Measurements from ENCODE around the gene PCDHGA7.
"Not testable (repeated sequence)": the region's sequence is repeated elsewhere in the genome, so short reads cannot be mapped to it uniquely, and the experiment has no call there.

PCDHGA7 gene

DNA sequence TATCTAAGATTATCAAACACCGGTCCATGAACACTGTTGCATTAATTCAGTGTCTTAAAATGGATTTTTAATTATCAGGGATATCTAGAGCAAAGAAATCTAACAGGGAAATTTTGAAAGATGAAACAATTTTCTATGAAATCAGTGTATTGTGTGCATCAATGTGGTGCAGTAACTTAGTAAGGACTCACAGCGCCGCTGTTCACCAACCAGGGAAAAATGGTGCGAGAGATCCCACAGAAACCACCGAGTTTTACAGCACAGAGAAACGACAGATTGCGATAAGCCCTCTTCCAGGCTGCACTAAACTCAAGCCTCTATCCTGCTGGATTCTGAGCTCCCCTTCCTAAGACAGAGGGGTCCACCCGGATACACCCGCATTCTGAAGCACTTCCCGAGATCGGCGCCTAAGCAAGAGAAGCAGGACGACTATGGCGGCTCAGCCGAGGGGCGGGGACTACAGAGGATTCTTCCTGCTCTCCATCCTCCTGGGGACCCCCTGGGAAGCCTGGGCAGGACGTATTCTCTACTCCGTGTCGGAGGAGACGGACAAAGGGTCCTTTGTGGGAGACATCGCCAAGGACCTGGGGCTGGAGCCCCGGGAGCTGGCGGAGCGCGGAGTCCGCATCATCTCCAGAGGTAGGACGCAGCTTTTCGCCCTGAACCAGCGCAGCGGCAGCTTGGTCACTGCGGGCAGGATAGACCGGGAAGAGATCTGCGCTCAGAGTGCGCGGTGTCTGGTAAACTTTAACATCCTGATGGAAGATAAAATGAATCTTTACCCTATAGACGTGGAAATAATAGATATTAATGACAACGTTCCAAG, at the start of gene PCDHGA7:
TSS of gene PCDHGA7 (plus strand) at position 274 of the 826 bp plus-strand sequence. CDS start at position 432, 158 bp downstream.
- no peak for DNase-seq

DNA sequence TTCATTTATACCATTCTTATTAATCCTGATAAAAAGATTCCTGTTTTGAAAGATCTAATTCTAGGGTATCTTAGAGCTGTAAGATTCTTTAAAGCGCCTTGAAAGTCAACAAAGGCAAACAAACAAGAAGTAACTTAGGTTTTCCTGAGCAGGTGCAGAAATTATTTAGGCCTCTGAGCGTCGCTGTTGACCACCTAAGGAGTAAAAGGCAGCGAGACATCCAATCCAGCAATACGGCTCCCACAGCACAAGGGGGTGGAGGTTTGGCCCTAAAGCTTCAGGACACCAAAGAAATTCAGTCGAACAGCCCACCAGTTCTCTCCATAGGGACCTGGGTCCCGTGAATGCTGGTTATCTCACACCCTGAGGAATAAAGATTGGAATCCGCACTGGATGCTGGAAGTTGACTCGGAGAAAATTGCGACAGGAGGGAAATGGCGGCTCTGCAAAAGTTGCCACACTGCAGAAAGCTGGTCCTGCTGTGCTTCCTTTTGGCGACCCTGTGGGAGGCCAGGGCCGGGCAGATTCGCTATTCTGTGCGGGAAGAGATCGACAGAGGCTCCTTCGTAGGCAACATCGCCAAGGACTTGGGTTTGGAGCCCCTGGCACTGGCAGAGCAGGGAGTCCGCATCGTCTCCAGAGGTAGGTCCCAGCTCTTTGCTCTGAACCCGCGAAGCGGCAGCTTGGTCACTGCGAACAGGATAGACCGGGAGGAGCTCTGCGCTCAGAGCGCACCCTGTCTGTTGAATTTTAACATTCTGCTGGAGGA, 43.8 kb upstream of the PCDHGA7 start, which contains the start of gene PCDHGA2:
TSS of gene PCDHGA2 (plus strand) at position 223 of the 769 bp plus-strand sequence.
- no peak for DNase-seq

DNA sequence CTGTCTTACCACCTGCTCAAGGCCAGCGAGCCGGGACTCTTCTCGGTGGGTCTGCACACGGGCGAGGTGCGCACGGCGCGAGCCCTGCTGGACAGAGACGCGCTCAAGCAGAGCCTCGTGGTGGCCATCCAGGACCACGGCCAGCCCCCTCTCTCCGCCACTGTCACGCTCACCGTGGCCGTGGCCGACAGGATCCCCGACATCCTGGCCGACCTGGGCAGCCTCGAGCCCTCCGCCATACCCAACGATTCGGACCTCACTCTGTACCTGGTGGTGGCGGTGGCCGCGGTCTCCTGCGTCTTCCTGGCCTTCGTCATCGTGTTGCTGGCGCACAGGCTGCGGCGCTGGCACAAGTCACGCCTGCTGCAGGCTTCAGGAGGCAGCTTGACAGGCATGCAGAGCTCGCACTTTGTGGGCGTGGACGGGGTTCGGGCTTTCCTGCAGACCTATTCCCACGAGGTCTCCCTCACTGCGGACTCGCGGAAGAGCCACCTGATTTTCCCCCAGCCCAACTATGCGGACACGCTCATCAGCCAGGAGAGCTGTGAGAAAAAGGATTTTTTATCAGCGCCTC, 41.7 kb upstream of the PCDHGA7 start:
- DNase-seq: not testable (repeated sequence)

DNA sequence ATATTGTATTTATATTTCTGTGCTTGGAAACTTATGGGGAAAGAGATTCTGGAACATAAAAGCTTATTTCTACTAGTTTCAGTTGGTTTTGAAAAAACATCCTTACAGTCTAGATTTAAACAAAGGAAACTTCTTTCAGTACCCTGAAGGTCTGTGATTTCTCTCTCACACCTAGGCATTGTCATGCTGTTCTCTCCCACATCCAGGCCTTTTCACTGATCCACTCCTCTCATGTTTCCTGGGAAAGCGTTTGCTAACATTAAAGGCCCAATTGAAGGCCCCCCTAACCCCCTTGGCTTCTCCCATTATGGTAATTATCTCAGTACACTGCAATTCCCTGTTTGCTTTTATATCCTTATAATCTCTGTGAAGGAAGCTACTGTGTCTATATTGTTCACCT, 39.8 kb upstream of the PCDHGA7 start:
- no peak for DNase-seq

DNA sequence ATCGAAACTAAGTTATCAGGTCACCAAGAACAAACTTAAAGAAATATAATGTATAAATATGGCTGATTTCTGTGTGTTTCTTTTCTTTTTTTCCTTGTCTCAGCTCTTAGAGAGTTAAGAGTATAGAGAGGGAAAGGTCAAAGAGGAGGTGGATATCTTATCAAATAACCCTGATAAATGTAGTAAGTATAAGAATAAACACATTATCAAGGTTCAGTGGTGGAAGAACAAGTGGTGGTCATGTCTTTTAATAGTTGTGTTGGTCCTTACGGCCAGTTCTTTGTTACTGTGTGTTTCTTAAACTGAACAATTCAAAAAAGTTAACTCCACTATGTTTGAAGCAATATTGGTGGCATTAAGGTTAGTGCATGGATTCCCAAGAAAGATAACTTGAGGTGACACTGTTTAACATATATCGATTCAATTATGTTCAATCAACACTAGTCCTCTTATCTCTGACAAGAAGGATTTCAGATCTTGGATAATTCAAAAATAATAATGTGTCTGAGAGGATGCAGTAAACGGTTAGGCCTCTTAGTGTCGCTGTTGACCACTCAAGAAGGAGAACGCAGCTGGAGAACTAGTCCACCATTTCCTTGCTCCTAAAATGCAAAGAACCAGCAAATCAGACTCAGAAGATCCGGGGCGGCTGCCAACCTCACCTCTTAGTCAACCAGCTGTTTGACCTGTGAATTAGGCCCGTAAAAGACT, 39.1 kb upstream of the PCDHGA7 start, which contains the start of gene PCDHGA3:
TSS of gene PCDHGA3 (plus strand) at position 588 of the 711 bp plus-strand sequence. CDS start 205 bp downstream, outside the sequence.
- DNase-seq: no peak

DNA sequence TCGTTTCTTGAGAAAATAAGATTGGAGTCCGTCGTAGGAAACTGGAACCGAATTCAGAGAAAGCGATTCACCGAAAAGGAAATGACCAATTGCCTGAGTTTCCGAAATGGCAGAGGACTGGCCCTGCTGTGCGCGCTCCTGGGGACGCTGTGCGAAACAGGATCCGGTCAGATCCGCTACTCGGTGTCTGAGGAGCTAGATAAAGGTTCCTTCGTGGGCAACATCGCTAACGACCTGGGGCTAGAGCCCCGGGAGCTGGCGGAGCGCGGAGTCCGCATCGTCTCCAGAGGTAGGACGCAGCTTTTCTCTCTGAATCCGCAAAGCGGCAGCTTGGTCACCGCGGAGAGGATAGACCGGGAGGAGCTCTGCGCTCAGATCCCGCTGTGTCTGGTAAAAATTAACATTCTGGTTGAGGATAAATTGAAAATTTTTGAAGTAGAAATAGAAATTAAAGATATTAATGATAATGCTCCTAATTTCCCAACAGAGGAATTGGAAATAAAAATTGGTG, 38.5 kb upstream of the PCDHGA7 start:
- no peak for DNase-seq

DNA sequence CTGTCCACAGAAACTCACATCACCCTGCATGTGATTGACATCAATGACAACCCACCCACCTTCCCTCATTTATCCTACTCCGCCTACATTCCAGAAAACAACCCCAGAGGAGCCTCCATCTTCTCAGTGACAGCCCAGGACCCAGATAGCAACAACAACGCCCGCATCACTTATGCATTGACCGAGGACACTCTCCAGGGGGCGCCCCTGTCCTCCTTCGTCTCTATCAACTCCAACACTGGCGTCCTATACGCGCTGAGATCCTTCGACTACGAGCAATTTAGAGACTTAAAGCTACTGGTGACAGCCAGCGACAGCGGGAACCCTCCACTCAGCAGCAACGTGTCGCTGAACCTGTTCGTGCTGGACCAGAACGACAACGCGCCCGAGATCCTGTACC, 37.2 kb upstream of the PCDHGA7 start:
- DNase-seq: no peak

DNA sequence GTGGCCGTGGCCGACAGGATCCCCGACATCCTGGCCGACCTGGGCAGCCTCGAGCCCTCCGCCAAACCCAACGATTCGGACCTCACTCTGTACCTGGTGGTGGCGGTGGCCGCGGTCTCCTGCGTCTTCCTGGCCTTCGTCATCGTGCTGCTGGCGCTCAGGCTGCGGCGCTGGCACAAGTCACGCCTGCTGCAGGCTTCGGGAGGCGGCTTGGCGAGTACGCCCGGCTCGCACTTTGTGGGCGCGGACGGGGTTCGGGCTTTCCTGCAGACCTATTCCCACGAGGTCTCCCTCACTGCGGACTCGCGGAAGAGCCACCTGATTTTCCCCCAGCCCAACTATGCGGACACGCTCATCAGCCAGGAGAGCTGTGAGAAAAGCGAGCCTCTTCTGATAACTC, 36.5 kb upstream of the PCDHGA7 start:
- not testable (repeated sequence) for DNase-seq

DNA sequence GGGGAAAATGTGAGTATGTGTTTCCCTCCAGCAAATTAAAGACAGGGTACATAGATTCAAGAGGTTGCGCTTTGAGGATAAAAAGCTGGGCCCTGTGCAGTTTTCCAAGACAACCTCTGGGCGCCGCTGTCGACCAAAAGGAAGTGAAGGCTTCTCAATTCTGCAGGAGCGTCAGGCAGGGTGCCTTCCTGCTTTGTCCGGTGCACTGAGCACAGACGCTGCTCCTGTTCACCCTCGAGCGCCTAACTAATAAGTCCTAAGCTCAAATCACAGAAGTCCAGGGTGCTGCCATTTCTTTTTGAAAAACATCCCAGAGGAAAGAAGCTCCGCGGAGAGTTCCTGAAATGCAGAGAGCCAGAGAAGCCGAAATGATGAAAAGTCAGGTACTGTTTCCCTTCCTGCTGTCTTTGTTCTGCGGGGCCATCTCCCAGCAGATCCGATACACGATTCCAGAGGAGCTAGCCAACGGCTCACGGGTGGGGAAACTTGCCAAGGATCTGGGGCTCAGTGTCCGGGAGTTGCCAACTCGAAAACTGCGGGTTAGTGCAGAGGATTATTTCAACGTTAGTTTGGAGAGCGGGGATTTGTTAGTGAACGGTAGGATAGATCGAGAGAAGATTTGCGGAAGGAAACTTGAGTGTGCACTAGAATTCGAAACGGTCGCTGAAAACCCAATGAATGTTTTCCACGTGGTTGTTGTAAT, 32.5 kb upstream of the PCDHGA7 start, which contains the start of gene PCDHGB1:
TSS of gene PCDHGB1 (plus strand) at position 183 of the 703 bp plus-strand sequence. CDS start at position 345, 162 bp downstream.
- no peak for DNase-seq

DNA sequence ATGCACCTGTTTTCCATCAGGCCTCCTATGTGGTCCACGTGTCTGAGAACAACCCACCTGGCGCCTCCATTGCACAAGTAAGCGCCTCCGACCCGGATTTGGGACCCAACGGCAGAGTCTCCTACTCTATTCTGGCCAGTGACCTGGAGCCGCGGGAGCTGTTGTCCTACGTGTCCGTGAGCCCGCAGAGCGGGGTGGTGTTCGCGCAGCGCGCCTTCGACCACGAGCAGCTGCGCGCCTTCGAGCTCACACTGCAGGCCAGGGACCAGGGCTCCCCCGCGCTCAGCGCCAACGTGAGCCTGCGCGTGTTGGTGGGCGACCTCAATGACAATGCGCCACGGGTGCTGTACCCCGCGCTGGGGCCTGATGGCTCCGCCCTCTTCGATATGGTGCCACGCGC, 31.0 kb upstream of the PCDHGA7 start:
- no peak for DNase-seq

DNA sequence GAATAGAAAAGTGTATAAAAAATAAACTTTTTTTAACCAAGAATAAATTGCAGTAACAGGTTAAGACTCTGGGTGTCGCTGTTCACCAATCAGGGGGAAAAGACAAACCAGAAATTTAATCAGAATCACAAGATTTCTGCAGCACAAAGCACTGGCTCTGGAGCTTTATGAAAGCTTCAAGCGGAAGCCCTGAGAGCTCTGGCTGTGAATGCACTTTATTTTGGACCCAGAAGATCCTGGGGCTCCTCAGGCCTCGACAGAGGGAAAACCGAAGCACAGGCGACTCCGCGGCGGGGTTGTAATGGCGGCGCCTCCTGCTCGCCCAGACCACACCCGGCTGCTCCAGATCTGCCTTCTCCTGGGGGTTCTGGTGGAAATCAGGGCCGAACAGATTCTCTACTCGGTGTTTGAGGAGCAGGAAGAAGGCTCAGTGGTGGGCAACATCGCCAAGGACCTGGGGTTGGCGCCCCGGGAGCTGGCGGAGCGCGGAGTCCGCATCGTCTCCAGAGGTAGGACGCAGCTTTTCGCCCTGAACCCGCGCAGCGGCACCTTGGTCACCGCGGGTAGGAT, 27.6 kb upstream of the PCDHGA7 start, which contains the start of gene PCDHGA4:
TSS of gene PCDHGA4 (plus strand) at position 122 of the 570 bp plus-strand sequence. CDS start at position 209, 87 bp downstream.
- DNase-seq: no peak

DNA sequence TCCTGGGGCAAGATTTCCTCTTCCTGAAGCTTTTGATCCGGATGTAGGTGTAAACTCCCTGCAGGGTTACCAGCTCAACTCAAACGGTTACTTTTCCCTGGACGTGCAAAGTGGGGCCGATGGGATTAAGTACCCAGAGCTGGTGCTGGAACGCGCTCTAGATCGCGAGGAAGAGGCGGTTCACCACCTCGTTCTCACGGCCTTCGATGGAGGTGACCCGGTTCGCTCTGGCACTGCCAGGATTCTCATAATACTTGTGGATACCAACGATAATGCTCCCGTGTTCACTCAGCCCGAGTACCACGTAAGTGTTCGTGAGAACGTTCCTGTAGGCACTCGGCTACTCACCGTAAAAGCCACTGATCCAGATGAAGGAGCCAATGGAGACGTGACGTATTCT, 26.9 kb upstream of the PCDHGA7 start:
- DNase-seq: no peak

DNA sequence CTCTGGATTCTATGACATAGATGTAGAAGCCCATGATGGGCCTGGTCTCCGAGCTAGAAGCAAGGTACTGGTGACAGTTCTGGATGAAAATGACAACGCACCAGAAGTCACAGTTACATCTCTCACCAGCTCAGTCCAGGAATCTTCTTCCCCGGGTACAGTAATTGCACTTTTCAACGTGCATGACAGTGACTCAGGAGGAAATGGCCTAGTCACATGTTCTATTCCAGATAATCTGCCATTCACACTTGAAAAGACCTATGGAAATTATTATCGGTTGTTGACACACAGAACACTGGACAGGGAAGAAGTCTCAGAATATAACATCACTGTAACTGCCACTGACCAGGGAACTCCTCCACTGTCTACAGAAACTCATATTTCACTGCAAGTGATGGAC, 26.4 kb upstream of the PCDHGA7 start:
- DNase-seq: no peak

DNA sequence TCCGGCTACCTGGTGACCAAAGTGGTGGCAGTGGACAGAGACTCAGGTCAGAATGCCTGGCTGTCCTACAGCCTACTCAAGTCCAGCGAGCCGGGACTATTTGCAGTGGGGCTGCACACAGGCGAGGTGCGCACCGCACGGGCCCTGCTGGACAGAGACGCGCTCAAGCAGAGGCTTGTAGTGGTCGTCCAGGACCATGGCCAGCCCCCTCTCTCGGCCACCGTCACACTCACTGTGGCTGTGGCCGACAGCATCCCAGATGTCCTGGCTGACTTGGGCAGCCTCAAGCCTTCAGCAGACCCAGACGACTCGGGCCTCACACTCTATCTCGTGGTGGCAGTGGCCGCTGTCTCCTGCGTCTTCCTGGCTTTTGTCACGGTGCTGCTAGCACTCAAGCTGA, 25.6 kb upstream of the PCDHGA7 start:
- DNase-seq: no peak

DNA sequence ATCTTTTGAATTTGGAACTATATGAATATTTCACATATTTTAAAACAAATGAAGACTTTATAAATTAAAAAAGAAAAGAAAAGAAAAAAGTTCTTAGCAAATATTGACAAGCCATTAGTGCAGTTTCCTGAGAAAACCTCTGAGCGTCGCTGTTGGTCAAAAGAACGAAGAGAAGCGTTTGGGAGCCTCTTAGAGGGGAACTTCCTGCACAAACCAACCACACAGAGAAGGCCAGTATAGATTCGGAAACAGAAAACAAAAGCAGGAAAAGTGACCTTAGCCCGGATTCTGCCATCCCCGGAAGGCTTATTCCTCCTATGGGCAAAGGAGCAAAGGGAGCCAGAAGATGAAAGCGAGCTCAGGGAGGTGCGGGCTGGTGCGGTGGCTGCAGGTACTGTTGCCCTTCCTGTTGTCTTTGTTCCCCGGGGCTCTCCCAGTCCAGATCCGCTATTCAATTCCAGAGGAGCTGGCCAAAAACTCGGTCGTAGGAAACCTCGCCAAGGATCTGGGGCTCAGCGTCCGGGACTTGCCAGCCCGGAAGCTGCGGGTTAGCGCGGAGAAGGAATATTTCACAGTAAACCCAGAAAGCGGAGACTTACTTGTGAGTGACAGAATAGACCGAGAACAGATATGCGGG, 22.6 kb upstream of the PCDHGA7 start, which contains the start of gene PCDHGB2:
TSS of gene PCDHGB2 (plus strand) at position 205 of the 637 bp plus-strand sequence. CDS start at position 347, 142 bp downstream.
- no peak for DNase-seq

DNA sequence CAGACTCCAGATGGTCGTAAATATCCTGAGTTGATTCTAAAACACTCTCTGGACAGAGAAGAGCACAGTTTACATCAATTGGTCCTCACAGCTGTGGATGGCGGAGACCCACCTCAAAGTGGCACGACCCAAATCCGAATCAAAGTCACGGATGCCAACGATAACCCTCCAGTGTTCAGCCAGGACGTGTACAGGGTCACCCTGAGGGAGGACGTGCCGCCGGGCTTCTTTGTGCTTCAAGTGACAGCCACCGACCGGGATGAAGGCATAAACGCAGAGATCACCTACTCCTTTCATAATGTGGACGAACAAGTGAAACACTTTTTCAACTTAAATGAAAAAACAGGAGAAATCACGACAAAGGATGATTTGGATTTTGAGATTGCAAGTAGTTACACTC, 21.9 kb upstream of the PCDHGA7 start:
- no peak for DNase-seq

DNA sequence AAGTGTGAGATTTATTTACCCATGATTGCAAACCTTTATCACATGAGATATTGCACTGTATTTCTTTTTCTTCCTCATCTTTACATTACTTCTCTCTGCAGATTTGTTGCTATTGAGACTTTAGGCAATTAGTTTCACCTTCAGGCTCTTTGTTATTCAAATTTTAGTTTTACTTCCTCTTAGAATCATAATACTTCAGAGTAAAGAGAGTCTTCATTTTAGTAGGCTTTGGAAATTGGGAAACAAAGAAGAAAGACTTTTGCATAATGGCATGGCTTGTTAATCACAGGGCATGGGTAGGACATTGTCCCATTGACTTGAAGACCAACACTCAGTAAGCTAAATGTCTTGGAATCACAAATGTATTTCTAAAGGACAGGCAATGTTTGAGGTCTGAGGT, 19.8 kb upstream of the PCDHGA7 start:
- no peak for DNase-seq

DNA sequence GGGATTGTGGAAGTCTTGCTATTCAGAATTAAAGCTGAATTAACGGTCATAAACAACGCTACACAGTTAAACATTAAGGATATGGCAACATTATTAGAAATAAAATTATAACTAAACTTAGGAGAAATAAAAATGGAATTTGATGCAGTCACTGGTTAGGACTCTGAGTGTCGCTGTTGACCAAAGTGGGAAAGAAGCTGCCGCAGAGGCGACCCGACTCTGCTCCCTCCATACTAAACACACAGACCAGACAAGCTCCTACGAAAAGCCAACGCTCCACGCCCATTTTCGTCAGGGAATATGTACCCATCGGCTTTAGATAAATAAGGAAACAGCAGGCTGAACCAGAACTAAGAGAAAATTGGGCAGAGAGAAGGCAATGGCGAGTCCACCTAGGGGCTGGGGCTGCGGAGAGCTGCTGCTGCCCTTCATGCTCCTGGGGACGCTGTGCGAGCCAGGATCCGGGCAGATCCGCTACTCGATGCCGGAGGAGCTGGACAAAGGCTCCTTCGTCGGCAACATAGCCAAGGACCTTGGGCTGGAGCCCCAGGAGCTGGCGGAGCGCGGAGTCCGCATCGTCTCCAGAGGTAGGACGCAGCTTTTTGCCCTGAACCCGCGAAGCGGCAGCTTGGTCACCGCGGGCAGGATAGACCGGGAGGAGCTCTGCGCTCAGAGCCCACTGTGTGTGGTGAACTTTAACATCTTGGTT, 18.4 kb upstream of the PCDHGA7 start, which contains the start of gene PCDHGA5:
TSS of gene PCDHGA5 (plus strand) at position 211 of the 709 bp plus-strand sequence. CDS start at position 380, 169 bp downstream.
- no peak for DNase-seq

DNA sequence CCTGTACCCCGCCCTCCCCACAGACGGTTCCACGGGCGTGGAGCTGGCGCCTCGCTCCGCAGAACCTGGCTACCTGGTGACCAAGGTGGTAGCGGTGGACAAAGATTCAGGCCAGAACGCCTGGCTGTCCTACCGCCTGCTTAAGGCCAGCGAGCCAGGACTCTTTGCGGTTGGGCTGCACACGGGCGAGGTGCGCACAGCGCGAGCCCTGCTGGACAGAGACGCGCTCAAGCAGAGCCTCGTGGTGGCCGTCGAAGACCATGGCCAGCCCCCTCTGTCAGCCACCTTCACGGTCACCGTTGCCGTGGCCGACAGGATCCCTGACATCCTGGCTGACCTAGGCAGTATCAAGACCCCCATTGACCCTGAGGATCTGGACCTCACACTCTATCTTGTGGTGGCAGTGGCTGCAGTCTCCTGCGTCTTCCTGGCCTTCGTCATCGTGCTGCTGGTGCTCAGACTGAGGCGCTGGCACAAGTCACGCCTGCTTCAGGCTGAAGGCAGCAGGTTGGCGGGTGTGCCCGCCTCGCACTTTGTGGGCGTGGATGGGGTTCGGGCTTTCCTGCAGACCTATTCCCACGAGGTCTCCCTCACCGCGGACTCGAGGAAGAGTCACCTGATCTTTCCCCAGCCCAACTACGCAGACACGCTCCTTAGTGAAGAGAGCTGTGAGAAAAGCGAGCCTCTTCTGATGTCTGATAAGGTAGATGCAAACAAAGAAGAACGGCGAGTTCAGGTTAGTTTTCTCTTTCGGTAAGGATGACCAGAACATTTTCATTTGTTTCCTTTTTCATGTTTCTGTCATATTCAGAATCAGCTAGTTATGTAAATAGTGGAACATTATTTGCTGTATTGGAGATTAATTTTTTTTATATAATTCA, 16.3 kb upstream of the PCDHGA7 start:
- DNase-seq: no peak
